K562 treated with DMSO at 1 percent for 48 hours (cell line): Measurements from ENCODE around the gene MMRN1. TPM values are rescaled to one million over a fixed set of nuclear protein-coding genes. Genes with fewer than 3 reads are reported as not detected.

Source experiments
- total RNA-seq: library from RNA; unstranded; fragments of 300-600 nt; gene quantifications from 2 replicates; pipeline ENCODE4 v1.2.3, GENCODE V29; 2022; ENCODE audit warnings: low replicate concordance; ENCODE audit errors: extremely low read depth

MMRN1 gene, protein sequence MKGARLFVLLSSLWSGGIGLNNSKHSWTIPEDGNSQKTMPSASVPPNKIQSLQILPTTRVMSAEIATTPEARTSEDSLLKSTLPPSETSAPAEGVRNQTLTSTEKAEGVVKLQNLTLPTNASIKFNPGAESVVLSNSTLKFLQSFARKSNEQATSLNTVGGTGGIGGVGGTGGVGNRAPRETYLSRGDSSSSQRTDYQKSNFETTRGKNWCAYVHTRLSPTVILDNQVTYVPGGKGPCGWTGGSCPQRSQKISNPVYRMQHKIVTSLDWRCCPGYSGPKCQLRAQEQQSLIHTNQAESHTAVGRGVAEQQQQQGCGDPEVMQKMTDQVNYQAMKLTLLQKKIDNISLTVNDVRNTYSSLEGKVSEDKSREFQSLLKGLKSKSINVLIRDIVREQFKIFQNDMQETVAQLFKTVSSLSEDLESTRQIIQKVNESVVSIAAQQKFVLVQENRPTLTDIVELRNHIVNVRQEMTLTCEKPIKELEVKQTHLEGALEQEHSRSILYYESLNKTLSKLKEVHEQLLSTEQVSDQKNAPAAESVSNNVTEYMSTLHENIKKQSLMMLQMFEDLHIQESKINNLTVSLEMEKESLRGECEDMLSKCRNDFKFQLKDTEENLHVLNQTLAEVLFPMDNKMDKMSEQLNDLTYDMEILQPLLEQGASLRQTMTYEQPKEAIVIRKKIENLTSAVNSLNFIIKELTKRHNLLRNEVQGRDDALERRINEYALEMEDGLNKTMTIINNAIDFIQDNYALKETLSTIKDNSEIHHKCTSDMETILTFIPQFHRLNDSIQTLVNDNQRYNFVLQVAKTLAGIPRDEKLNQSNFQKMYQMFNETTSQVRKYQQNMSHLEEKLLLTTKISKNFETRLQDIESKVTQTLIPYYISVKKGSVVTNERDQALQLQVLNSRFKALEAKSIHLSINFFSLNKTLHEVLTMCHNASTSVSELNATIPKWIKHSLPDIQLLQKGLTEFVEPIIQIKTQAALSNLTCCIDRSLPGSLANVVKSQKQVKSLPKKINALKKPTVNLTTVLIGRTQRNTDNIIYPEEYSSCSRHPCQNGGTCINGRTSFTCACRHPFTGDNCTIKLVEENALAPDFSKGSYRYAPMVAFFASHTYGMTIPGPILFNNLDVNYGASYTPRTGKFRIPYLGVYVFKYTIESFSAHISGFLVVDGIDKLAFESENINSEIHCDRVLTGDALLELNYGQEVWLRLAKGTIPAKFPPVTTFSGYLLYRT
- total RNA-seq: not detected in 2 replicates

DNA sequence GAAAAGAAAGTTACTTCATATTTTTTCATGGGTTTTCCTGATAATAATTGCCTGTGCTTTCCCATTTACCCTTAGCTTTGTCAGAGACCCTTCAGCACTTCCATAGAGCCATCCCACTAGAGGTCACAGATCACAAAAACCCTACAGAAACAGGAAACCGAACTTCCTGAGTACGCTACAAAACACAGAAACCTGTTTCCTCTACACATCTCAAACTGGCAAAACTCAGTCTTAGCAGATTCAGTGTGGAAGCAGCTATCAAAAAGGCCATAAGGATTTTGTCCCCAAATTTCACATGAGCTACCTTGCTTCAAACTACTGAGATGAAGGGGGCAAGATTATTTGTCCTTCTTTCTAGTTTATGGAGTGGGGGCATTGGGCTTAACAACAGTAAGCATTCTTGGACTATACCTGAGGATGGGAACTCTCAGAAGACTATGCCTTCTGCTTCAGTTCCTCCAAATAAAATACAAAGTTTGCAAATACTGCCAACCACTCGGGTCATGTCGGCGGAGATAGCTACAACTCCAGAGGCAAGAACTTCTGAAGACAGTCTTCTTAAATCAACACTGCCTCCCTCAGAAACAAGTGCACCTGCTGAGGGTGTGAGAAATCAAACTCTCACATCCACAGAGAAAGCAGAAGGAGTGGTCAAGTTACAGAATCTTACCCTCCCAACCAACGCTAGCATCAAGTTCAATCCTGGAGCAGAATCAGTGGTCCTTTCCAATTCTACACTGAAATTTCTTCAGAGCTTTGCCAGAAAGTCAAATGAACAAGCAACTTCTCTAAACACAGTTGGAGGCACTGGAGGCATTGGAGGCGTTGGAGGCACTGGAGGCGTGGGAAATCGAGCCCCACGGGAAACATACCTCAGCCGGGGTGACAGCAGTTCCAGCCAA, at the start of gene MMRN1:
TSS of gene MMRN1 (plus strand) at position 206 of the 902 bp plus-strand sequence. CDS start at position 324, 118 bp downstream.

Other genes with a start within 250 kb of the MMRN1 start
- not detected in 2 replicates for gene SNCA, start 57.7 kb upstream of the MMRN1 start, total RNA-seq
- not detected in 2 replicates for gene CCSER1, start 232.5 kb downstream of the MMRN1 start, total RNA-seq